ENCODE data around the gene CHAF1B. TPM values are rescaled to one million over a fixed set of nuclear protein-coding genes. Genes with fewer than 3 reads are reported as not detected.
A peak's percentile ranks its signal among the peaks of the same experiment; 100 is the strongest.

The CHAF1B gene
- total RNA-seq, 2 donors from 2014 or later, result 27.5 to 33.1 TPM

DNA sequence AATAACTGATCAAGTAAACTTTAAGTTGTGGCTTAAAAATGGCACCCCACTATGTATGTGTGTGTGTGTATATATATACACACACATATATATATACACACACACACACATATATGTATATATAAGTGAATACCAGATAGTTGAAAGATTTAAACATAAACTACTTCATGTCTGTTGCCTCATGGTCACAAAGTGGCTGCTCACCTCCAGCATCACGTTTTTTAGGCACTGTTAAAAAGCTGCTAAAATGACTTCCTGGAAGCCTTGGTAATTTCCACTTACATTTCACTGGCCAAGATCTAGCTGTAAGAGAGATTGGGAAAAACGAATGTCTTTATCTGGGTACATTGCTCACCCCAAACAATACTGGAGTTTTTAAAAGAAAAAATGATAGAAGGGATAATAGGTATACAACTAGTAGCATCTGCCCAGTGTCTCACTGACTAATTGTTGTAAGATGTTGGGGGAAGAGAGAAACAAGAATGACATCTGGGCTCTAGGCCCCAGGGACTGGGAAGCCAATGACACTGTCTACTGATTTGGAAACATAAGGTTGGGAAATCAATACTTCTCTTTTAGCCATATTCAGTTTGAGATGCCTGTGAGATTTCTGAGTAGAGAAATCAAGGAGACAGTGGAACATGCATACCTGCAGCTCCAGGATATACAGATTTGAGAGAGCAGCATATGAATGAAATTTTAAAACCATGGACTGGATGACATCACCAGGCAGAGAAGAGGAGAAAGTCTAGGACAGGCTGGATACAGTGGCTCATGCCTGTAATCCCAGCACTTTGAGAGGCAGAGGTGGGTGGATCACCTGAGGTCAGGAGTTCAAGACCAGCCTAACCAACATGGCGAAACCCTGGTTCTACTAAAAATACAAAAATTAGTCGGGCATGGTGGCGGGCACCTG, 51.9 kb downstream of the CHAF1B start:
- DNase-seq (ENCODE audit: low spot score in 2 of 2), result no peak
- H3K36me3 Mint-ChIP-seq, result peaks cover 0 to 4% of the 10 kb centered on the region in 2 donors
- H3K27ac Mint-ChIP-seq, result no peak overlapping the region
- ATAC-seq, result no peak
- H3K9me3 Mint-ChIP-seq, result no peaks in the 10 kb centered on the region

DNA sequence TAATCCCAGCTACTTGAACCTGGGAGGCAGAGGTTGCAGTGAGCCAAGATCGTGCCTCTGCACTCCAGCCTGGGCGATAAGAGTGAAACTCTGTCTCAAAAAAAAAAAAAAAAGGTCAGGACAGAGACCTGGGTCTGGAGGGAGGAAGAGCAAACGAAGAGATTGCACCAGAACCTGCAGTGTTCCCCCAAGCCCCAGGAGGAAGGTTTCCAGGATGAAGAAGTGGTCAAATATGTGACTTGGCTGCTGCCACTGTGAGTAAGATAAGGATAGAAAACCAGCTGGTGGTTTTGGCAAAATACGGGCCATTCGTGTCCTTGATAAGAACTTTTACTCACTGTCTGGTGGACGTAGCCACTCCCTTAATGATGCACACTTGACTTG, 52.5 kb downstream of the CHAF1B start:
- Mint-ChIP-seq H3K27ac (no peak overlapping the region), H3K36me3 (no peaks in the 10 kb centered on the region), H3K9me3 (no peaks in the 10 kb centered on the region)
- DNase-seq (ENCODE audit: low spot score in 2 of 2), result no peak
- peak in 1 of 2 donors; percentile 18 for ATAC-seq

DNA sequence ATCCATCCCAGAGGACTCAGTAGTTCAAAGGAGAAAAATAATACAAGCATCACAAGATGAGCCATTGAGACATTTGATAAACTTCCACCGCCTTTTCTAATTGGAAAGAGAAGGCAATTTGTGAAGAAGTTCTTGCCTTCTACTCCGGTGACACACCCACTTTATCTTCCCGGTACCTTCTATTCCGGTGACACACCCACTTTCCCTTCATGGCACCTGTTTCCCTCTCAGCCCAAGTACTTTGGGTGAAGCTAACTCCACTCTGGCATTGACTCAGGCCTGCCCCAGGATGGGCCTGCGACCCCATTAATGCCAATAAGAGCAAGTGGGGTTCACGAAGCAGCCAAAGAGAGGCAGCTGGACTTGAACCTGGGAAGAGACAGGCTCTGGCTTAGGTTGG, 56.5 kb downstream of the CHAF1B start:
- no peaks in the 10 kb centered on the region for H3K36me3 Mint-ChIP-seq
- H3K27ac Mint-ChIP-seq, result no peak overlapping the region
- ATAC-seq, result no peak
- no peaks in the 10 kb centered on the region for H3K9me3 Mint-ChIP-seq
- DNase-seq (ENCODE audit: low spot score in 2 of 2), result no peak

DNA sequence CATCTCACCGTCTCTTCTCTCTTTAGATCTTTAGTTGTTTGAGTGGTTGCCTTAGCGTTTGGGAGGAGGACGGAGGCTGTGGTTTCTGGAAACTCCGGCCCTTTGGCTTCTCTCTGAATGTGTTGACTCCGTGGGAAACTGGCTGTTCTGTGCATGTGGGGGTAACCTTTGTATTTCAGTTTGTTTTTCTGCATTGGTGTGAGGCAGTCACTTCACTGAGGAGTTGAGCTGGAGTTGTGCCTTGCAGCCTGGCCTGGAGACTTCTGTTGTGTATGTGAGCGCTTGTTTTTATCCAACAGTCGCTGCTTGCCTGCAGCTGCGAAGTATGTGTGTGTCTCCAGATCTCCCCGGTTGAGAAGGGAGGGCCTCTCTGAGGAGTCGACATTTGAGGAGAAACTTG, 61.1 kb downstream of the CHAF1B start:
- no peaks in the 10 kb centered on the region for H3K9me3 Mint-ChIP-seq
- H3K36me3 Mint-ChIP-seq, result no peaks in the 10 kb centered on the region
- ATAC-seq (no peak), DNase-seq (ENCODE audit: low spot score in 2 of 2) (no peak)
- H3K27ac Mint-ChIP-seq, result no peak overlapping the region

DNA sequence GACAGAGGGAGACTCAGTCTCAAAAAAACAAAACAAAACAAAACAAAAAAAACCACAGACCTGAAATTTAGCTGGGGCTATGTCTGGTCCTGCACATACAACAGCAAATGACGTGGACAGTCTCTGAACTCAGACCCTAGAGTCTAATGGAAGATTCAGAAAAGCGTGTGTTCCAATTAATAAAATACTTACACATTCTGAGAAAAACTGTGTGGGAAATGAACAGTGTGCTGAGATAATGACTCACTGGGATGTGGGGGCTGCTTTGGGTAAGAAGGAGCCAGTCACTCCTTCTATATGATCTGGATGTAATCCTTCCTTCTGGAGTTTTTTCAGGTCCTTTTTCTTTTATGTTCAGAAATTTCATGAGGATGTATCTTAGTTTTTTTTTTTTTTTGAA, 65.3 kb downstream of the CHAF1B start:
- DNase-seq (ENCODE audit: low spot score in 2 of 2) (no peak), ATAC-seq (peak in 1 of 2 donors; percentile 43)
- no peaks in the 10 kb centered on the region for H3K36me3 Mint-ChIP-seq
- H3K27ac Mint-ChIP-seq, result no peak overlapping the region
- no peaks in the 10 kb centered on the region for H3K9me3 Mint-ChIP-seq

DNA sequence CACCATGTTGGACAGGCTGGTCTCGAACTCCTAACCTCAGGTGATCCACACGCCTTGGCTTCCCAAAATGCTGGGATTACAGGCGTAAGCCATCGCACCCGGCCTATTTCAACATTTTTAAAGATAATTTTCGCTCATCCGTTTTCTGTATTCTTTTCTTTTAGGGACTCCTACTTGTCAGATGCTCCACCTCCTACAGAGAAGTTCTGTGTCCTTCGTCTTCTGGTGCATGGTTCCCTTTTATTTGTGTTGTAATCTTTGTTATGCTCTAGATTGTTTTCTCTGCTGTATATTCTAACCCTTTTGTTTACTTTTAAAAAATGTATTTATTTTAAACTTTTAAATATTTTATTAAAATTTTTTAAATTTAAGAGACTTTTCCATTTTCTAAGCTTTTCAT, 66.3 kb downstream of the CHAF1B start:
- no peak for ATAC-seq
- DNase-seq (ENCODE audit: low spot score in 2 of 2), result no peak
- no peak overlapping the region for H3K27ac Mint-ChIP-seq
- H3K9me3 Mint-ChIP-seq, result no peaks in the 10 kb centered on the region
- H3K36me3 Mint-ChIP-seq, result no peaks in the 10 kb centered on the region

DNA sequence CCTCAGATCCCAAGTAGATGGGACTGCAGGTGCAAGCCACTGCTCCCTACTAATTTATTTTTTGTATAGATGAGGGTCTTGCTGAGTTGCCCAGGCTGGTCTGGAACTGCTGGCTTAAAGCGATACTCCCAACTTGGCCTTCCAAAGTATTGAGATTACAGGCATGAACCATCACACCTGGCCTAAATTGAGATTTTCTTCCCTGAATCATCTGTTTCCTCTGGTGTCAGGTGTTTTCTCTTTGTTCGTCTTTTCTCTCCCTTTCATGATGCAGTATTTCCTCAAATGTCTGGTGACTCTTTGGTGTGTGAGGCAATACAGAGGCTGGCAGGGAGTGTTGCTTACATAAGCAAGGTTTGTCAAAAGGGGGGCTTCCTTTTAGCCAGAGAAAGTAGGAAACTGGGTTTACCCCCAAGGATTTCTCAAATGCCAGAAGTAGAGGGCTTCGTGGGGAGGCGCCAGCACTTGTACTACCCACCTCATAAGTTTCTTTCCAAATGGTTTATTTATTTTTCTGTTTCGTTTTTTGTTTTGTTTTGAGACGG, 67.2 kb downstream of the CHAF1B start:
- Mint-ChIP-seq H3K36me3 (no peaks in the 10 kb centered on the region), H3K27ac (no peak overlapping the region), H3K9me3 (no peaks in the 10 kb centered on the region)
- no peak for ATAC-seq
- DNase-seq (ENCODE audit: low spot score in 2 of 2), result no peak

DNA sequence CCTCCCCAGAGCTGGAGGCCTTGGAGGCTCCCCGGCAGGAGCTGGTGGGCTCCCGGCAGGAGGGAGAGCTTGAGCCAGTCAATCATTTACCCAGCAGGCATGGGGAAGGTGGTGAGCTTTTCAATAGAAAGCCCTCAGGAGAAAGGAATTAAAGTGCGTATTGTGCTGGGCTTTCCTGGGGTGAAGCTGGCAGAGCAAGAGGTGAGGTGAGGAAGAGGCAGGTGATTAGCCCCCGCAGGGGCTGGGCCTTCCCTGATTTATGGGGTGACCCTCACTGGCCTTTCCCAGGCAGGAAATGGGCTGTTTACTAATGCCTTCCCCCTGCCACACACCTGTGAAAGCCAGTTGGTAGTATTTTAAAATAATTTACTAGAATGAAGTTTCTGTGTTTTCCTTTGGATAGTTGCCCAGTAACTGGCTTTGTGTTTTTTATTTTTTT, 68.9 kb downstream of the CHAF1B start:
- no peak overlapping the region for H3K27ac Mint-ChIP-seq
- H3K9me3 Mint-ChIP-seq, result no peaks in the 10 kb centered on the region
- H3K36me3 Mint-ChIP-seq, result no peaks in the 10 kb centered on the region
- no peak for ATAC-seq
- DNase-seq (ENCODE audit: low spot score in 2 of 2), result no peak

DNA sequence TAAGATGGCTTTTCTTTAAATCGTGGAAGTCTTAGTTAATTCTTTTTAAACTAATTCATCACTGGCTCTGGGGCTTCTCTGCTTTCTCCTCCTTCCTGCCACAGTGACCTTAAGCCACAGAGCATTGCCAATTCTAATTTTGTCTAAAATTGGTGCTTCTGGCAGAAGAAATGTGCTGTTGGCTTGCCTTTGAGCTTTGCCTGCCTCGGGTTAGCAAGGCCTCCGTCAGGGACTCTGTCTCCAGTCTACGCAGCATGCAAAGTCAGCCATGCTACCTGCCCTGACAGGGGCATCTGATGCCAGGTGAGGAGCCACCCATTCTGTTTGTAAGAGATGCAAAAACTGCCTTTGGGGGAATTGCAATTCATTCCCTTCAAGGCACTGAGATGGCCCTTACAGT, 69.5 kb downstream of the CHAF1B start:
- Mint-ChIP-seq H3K36me3 (no peaks in the 10 kb centered on the region), H3K9me3 (no peaks in the 10 kb centered on the region), H3K27ac (no peak overlapping the region)
- no peak for DNase-seq (ENCODE audit: low spot score in 2 of 2)
- no peak for ATAC-seq

DNA sequence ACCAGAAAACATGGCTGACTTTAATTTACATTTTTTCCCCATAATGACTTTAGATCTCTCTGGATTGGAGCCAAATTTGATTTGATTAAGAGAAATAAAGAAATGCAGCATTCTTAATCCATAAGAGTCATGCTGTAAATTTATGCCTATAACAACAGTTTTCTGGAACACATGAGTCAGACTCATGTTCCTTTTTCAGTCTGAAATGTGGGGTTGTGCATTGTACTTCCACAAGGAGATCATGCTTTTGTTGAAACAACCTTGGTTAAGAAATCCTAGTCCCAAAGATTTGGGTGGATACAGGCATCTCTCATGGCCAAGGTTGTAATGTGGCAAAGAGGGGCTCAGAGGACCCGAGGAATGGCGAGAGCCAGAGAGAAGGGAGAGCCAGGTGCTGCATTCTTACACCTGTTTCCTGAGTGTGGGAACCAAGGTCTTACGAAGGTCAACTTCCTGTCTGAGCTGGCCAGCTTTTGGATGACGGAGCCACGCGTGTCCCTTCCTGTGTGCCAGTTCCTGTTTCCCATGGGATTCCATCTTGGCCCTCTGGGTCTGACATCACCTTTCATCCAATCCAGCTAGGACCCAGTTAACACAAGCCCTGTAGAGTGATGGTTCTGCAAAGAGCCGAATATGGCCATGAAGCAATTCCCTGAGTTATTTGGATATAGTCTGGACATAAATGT, 71.7 kb downstream of the CHAF1B start:
- Mint-ChIP-seq H3K9me3 (no peaks in the 10 kb centered on the region), H3K27ac (no peak overlapping the region), H3K36me3 (no peaks in the 10 kb centered on the region)
- ATAC-seq, result no peak
- DNase-seq (ENCODE audit: low spot score in 2 of 2), result no peak

DNA sequence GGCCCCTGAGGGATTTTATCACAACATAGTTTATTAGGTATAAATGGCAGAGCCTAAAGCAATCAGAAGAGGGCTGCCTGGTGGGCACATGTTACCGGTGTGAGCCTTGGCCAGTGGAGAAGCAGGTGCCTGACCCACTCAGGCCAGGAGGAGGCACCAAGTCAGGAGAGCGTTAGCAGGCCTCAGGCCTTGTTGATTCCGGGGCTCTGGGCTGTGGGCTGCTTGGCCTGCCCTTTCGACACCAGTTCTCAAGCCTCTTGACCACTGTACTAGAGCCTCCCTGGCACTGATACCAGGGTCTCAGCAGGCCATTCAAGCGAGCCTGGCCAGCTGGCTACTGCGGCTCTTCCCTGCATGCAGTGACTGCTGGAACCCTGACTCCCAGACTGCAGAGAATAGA, 73.9 kb downstream of the CHAF1B start:
- ATAC-seq (no peak), DNase-seq (ENCODE audit: low spot score in 2 of 2) (no peak)
- no peaks in the 10 kb centered on the region for H3K9me3 Mint-ChIP-seq
- H3K27ac Mint-ChIP-seq, result peak overlapping the region in 1 of 2 donors; percentile 23
- no peaks in the 10 kb centered on the region for H3K36me3 Mint-ChIP-seq

DNA sequence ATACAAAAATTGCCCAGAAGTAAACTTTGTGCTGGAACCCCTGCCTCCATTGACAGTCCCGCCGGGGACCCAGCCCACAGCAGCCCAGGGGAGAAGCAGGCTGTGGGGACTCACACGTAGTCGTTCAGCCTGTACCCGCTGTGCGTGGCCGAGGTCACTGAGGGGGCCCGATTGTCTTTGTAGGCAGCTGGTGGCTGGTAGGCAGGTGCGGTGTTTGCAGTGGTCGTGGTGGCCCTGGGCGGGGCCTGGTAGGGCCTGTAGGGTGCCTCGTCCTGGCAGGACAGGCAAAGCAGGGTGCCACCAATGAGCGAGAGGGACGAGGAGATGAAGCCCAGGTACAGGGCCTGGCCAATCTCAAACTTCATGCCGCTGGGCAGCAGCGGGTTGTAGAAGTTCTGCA, 75.7 kb downstream of the CHAF1B start:
- Mint-ChIP-seq H3K27ac (peak overlapping the region in 1 of 2 donors; percentile 19), H3K9me3 (no peaks in the 10 kb centered on the region), H3K36me3 (no peaks in the 10 kb centered on the region)
- no peak for DNase-seq (ENCODE audit: low spot score in 2 of 2)
- no peak for ATAC-seq

DNA sequence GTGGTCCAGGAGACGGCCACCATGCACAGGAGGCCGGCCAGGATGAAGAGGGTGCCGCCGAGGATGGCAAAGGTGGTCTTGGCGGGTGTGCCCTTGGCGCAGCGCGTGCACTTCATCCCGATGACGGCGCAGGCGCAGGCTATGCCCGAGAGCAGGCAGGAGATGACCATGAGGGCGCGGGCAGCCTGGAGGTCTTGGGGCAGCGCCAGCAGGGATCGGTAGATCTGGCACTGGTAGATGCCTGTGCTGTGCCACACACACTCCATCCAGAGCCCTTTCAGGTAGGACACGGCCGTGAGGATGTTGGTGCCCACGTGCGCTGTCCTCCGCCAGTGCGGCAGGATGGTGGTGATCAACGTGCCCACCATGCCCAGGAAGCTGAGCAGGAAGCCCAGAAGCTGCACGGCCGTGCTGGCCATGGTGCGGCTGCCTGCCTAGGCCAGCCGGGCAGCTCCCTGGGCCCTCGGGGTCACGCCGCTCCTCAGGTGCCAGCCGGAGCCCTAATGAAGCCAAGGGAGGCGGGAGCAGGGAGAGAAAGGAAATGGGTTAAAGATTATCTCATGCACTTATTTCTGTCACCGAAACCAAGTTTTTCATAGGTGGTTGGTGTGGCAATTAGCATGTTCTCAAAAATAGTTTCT, 76.2 kb downstream of the CHAF1B start:
- Mint-ChIP-seq H3K9me3 (no peaks in the 10 kb centered on the region), H3K27ac (peak overlapping the region in 1 of 2 donors; percentile 19), H3K36me3 (no peaks in the 10 kb centered on the region)
- DNase-seq (ENCODE audit: low spot score in 2 of 2), result no peak
- no peak for ATAC-seq

DNA sequence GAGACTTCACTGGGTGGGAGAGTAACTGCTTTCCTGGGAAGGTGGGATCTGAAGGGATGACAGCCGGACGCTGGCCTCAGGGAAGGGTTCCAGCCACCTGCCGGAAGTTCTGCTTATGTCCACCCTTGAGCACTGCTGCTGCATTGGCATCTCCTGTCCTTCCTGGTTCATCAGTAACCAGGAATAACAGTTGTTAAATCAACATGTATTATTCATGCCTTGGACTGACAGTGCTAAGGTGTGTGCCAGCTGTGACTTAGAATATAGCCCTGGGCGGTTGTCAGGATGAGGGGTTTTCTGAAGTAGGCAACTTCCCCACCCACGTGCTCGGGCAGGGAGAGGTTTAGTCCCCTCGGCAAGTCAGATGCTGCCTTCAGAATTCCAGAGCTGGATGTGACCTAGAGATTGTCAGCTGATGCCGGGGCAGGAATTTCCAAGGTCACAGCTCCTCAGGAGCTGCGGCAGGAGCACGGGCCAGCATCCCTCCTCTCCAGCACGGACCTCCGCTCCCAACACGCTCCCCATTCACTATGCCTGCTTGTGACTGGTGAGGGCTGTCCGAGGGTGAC, 76.8 kb downstream of the CHAF1B start:
- no peak for DNase-seq (ENCODE audit: low spot score in 2 of 2)
- no peaks in the 10 kb centered on the region for H3K36me3 Mint-ChIP-seq
- no peak for ATAC-seq
- H3K27ac Mint-ChIP-seq, result no peak overlapping the region
- no peaks in the 10 kb centered on the region for H3K9me3 Mint-ChIP-seq

DNA sequence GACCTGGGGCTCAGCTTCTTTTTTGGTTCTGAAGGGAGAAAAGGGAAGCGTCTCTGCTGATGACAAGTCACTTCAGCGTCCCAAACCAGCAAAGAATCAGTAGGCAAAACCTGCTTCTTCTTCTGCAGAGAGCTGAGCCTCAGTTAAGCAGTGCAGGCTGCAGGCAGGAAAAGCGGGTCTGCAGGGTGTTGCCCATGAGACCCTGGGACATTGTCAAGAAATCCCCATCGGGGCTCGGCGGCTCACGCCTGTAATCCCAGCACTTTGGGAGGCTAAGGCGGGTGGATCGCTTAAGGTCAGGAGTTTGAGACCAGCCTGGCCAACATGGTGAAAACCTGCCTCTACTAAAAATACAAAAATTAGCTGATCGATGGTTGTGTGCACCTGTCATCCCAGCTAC, 78.0 kb downstream of the CHAF1B start:
- H3K27ac Mint-ChIP-seq, result no peak overlapping the region
- DNase-seq (ENCODE audit: low spot score in 2 of 2) (no peak), ATAC-seq (no peak)
- H3K9me3 Mint-ChIP-seq, result no peaks in the 10 kb centered on the region
- no peaks in the 10 kb centered on the region for H3K36me3 Mint-ChIP-seq

DNA sequence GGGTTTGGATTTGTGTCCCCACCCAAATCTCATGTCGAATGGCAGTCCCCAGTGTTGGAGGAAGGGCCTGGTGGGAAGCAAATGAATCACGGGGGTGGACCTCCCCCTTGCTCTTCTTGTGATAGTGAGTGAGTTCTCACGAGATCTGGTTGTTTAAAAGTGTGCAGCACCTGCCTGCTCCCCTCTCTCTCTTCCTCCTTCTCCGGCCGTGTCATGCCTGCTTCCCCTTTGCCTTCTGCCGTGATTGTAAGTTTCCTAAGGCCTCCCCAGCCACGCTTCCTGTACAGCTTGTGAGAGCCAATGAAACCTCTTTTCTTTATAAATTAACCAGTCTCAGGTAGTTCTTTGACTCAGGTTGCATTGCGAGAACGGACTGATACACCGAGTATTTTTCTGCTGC, 78.8 kb downstream of the CHAF1B start:
- no peaks in the 10 kb centered on the region for H3K9me3 Mint-ChIP-seq
- no peak overlapping the region for H3K27ac Mint-ChIP-seq
- DNase-seq (ENCODE audit: low spot score in 2 of 2) (no peak), ATAC-seq (no peak)
- H3K36me3 Mint-ChIP-seq, result no peaks in the 10 kb centered on the region

DNA sequence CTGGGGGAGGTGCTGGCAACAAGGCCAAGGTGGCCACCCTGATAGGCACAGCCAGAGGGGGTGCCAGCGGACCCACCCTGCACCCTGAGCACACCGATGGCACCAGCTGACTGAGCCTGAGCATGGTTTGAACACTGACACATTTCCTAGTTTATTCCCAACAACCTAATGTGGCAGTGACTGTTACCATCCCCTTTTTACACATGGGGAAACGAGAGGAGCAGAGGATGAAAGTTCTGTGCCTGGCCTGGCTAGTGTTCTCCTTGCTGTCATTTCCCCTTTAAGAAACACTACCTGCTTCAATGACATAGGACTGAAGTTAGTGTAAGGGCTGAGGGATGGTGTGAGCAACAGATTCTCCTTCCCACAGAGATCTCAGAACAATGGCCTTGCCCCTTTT, 79.4 kb downstream of the CHAF1B start:
- Mint-ChIP-seq H3K27ac (no peak overlapping the region), H3K36me3 (no peaks in the 10 kb centered on the region), H3K9me3 (no peaks in the 10 kb centered on the region)
- ATAC-seq (no peak), DNase-seq (ENCODE audit: low spot score in 2 of 2) (no peak)
